ENCODE measurements around the gene ZBTB38.

ZBTB38 gene

DNA sequence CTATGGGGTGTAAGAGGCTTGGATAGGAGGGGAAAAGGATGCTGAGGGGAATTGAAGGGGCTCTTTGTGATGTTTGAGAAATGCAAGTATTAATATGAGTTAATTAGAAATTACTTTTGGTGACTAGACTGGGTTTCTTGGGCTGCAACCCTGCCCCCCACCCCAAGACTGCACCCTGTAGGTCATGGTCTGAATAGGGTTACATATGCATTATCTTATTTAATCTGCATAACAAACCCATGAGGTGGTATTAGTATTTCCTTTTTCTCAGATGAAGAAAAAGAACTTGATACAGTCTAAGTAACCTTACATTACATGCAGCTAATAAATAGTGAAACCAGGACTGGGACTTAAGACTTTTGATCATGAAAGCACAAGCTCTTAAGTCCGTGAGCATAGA is 5.6 kb upstream of the ZBTB38 start:
- in situ Hi-C loops (cut with HindIII; ENCODE audit: low sequenced_read_pairs), result no loop called here

DNA sequence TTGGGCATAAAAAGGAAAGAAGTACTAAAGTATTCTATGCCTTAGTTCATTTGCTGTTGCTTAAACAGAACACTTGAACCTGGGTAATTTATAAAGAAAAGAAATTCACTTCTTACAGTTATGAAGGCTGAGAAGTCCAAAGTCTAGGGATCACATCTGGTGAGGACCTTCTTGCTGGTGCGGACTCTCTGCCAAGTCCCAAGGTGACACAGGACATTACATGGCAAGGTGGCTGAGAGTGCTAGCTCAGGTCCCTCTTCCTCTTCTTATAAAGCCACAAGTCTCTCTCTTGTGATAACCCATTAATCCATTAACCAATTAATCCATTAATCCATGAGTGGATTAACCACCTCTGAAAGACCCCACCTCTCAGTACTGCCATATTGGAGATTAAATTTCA is 3.1 kb upstream of the ZBTB38 start:
- in situ Hi-C loops (cut with HindIII; ENCODE audit: low sequenced_read_pairs), result no loop called here

GRCh38 chr3:141366285-141367037 is 1.8 kb upstream of the ZBTB38 start:
- in situ Hi-C loops (cut with HindIII; ENCODE audit: low sequenced_read_pairs), result no loop called here

DNA sequence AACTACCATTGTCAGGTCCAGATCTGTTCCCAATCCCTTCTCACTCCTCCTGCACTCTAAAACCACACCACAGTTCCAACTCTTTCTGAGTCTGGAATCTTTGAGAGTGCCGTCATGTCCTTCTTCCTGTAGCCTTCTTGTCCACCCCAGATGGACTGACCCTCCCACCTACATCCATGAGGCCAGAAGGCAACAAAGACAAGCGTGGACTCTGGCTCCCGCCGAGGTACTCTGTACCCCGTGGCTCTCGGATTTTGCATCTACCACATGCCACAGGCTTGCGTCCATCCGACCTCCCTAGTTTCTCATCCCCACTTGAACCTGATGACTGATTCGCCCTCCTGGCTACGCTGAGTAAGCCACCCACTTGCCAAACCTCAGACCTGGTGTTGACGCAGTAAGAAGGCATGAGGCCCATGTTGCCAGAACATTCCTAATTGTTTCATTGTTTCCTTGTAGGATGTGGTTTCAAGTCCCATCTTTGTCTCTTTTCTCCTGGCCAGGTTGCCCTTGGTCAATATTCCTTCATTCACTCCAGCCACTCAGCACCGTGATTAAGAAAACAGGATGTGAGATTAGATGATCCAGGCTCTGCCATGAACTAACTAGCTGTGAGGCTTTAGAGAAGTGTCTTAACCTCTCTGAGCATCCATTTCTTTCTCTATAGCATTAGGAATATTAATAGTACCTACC is 1.1 kb upstream of the ZBTB38 start:
- in situ Hi-C loops (cut with HindIII; ENCODE audit: low sequenced_read_pairs), result no loop called here

DNA sequence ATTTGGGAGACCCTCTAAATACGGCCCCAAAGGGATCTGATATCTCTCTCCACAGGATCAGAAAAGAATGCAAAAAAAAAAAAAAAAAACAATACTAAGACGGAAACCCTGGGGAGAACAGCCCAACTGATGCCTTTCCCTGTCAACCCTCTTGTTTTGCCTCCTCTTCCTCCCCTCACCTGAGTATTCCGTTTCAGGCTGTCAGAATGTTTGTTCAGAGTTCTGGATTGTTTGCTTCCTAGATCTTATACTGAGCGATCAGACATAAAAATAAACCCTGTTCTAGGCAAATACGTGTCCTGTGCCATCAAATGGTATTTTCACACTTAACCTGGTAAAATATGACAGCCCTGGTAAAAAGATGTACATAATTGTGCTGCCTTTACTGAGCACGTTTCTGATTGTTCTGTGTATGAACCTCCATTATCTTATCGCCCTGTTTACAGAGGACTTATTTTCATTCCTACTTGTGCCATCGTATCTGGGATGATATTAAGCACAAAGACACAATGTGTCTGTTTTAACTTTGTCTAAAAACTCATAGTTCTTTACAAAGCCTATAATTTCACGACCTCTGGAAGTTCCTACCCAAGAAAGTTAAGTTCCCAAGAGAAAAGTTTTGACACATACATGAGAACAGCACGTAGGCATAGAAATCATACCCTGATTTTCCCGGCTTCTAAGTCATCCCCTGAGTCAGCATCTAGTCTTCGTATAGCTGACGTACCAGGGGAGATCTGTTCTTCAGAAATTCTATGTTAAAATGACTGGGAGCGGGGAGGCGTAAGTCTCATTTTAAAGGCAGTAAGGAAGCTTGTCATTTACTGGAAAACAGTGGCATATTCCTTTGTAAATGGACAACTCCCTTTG is 856 bp downstream of the ZBTB38 start:
- in situ Hi-C loops (cut with HindIII; ENCODE audit: low sequenced_read_pairs), result no loop called here

DNA sequence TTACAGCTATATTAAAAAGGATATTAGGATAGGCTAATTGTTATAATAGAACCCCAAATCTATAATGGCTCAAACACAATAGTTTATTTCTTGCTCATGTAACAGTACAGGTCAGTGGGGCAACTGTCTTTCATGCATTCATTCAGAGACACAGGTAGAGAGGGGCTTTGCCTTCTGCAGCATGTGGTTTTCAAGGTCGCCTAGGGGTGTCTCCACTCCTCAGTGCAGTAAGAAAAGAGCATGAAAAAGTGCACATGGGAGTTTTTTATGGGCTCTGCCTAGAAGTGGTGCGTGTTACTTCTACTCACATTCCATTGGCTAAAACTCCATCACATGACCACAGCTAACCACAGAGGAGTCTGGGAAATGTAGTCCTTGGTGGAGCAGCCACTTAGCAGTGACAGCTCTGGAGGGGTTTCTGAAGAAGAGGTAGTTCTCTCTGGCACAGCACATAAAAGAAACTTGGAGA is 1.8 kb downstream of the ZBTB38 start:
- in situ Hi-C loops (cut with HindIII; ENCODE audit: low sequenced_read_pairs), result no loop called here

GRCh38 chr3:141371882-141372281 is 3.6 kb downstream of the ZBTB38 start:
- in situ Hi-C loops (cut with HindIII; ENCODE audit: low sequenced_read_pairs), result no loop called here

DNA sequence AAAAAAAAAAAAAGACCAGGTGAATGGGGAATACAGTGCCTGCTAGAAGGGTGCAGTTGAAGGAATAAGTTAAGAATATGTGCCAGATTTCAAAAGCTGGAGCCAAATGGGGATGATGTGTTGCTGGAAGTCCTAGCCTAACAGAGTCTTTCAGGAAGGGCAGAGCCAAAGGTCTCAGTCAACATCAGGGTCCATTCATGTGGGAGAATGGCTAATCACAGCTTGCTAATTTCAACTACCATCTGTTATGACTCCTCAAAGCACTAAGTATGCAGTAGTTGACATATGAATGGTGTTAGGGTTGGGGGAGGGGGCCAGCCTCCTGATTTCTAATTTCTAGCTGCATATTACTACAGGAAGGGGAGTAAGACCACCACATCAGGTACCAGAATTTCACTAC is 4.4 kb downstream of the ZBTB38 start:
- in situ Hi-C loops (cut with HindIII; ENCODE audit: low sequenced_read_pairs), result no loop called here

GRCh38 chr3:141373232-141373631 is 4.9 kb downstream of the ZBTB38 start:
- in situ Hi-C loops (cut with HindIII; ENCODE audit: low sequenced_read_pairs), result no loop called here

DNA sequence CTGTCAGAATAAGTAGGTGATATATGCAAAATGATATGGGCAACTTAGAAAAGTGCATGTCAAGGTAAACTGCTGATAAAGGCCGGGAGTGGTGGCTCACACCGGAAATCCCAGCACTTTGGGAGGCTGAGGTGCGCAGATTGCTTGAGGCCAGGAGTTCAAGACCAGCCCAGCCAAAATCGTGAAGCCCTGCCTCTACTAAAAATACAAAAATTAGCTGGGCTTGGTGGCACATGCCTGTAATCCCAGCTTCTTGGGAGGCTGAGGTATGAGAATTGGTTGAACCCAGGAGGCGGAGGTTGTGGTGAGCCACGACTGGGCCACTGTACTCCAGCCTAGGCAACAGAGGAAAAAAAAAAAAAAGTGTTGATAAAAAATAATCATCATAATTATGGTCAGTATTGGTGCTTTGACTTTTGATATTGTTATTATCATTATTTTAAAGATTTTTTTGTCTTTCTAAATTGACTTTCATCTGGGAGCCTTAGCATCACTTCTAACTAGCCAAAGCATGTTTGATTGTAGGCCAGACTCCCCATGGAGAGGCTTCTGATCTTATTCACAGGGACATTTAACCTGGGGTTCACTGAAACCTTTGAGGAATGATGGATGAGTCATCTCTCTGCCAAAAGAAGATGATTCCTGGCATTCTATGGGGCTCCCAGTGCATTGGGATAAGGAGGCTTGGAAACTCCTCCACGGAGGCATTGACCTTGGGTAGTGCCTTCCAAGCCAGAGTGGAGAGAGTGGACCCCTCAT is 5.6 kb downstream of the ZBTB38 start:
- in situ Hi-C loops (cut with HindIII; ENCODE audit: low sequenced_read_pairs), result no loop called here

DNA sequence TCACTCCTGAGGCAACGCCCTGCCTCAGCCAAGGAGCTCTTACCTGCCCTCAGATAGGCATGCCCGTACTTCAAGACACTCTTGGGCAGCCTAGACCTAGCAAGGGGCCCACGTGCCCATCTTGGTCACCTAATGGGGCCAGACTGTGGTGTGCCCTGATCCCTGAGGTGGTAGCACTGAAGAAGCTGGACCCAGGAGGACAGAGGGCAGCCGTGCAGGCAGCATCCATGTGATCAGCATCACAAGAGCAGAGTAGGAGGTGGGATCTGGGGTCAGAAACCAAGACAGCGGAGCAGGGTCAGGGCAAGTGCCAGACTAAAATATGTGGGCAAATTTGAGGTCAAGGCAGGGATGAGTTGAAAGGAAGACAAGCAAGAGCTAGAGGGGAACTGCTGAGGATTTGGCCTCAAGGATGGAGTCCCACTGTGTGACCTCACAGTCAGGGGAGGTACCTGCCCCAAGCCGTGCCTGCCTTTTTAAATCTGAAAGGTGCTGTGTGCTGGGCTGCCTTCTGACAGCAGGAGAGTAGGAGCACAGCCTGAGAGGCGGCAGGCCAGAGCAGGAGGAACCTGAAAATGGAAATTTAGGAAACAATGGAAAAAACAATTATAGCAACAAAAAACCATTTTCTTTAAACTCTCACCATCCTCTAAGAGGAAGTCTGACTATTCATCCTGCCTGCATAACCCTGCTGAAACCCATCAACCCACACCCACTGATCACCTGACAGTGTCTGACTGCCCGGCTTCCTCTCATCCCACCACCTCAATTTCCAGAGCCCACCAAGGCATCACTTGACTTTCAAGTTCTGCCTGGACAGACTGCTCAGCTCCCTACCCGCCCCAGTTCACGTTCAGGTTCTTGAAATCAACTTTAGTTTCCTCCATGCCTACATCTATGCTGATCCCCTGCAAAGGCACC is 7.3 kb downstream of the ZBTB38 start:
- in situ Hi-C loops (cut with HindIII; ENCODE audit: low sequenced_read_pairs), result no loop called here

DNA sequence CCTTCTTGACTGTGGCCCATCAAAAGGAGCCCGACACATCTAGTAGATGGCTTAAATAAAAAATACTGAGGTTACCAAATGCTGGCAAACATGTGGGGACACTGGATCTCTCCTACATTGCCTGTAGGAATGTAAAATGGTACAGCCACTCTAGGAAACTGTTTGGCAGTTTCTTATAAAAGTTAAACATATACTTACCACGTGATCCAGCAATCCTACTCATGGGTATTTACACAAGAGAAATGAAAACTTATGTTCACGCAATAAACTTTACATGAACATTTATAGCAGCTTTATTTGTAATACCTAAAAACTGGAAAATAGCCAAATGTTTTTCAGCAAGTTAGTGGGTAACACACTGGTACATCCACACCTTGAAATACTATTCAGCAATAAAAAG is 9.1 kb downstream of the ZBTB38 start:
- in situ Hi-C loops (cut with HindIII; ENCODE audit: low sequenced_read_pairs), result no loop called here

GRCh38 chr3:141378556-141378955 is 10.3 kb downstream of the ZBTB38 start:
- in situ Hi-C loops (cut with HindIII; ENCODE audit: low sequenced_read_pairs), result no loop called here

DNA sequence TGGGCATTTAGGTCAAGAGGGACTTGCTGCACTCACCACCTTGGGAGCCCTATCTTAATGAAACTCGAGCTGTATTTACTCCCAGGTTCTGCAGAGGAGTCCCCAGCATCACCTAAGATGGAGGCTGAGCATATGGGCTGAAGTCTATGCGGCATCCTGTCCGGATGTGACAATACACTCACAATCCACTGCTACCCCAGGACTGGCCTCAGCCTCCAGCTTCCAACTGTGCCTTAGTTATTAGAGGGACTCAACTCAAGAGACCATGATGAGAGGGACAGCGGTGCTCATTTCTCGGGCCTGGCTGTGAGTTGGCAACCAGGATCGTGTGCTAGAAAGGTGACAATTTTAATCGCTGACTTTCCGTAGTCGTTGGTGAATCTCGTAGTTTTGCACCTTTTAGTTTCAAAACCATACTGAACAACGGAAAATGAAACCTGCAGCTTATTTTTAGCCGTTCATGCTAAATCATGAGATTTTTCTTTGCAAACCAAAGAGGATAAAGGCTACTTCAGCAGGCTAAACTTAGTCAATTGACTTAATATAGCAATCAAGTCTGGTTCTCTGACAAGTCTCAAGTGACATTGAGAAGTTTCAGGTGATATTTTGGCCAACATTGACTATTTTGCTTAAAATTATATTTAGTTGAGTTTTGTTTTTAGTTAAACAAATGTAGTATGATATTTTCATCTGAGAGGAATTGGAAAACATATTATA is 11.1 kb downstream of the ZBTB38 start:
- in situ Hi-C loops (cut with HindIII; ENCODE audit: low sequenced_read_pairs), result no loop called here

GRCh38 chr3:141380279-141380678 is 12.0 kb downstream of the ZBTB38 start:
- in situ Hi-C loops (cut with HindIII; ENCODE audit: low sequenced_read_pairs), result loop anchor here (10.0 kb wide), 1 partner anchor 195 kb away; no protein-coding TSS in a partner anchor

- in situ Hi-C loops (cut with HindIII; ENCODE audit: low sequenced_read_pairs), result loop anchor here (10.0 kb wide), 1 partner anchor 194 kb away; no protein-coding TSS in a partner anchor
Observed at GRCh38 chr3:141380987-141381386, 12.7 kb downstream of the ZBTB38 start.

DNA sequence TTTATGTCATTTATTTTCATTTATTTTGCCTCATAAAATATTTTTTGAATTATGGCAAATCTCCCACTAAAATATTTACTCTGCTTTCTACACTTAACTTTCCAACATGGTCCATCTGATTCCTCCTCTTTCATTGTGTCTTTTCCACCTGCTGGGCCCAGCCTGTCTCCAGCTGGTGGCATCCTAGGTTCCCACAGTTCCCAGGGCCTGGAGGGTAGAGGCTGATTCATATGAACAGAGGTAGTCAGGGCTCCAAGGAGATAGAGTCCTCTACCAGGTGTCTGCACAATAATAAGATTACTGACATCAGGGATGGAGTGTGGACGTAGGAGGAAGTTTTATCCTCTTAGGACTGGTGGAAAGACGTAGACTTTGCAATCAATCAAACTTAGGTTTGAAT is 14.3 kb downstream of the ZBTB38 start:
- in situ Hi-C loops (cut with HindIII; ENCODE audit: low sequenced_read_pairs), result loop anchor here (10.0 kb wide), 1 partner anchor 192 kb away; no protein-coding TSS in a partner anchor

- in situ Hi-C loops (cut with HindIII; ENCODE audit: low sequenced_read_pairs), result loop anchor here (10.0 kb wide), 1 partner anchor 191 kb away; no protein-coding TSS in a partner anchor
Observed at GRCh38 chr3:141383555-141384129, 15.3 kb downstream of the ZBTB38 start.
